Cerebellar cortex (tissue), 1 donor: Measurements from ENCODE around the gene CENPN.

Experiments used
- DNase-seq: peaks from one replicate; pipeline ENCODE4 v3.0.0-alpha.2; 2015; ENCODE audit warnings: low spot score

The CENPN gene

GRCh38 chr16:81006813-81007695, at the start of gene CENPN, which contains the start of gene CMC2:
Gene CENPN (plus strand): TSS chr16:81007214. CDS start chr16:81011940, 4,726 bp downstream.
Gene CMC2 (minus strand): TSS chr16:81006885. CDS start chr16:80997394, 9,491 bp downstream.
- DNase-seq: peak; percentile 99

- no peak for DNase-seq
These were observed 48.7 kb upstream of the CENPN start for GRCh38 chr16:80958284-80958683.

GRCh38 chr16:80962879-80963278, 44.1 kb upstream of the CENPN start:
- no peak for DNase-seq

DNA sequence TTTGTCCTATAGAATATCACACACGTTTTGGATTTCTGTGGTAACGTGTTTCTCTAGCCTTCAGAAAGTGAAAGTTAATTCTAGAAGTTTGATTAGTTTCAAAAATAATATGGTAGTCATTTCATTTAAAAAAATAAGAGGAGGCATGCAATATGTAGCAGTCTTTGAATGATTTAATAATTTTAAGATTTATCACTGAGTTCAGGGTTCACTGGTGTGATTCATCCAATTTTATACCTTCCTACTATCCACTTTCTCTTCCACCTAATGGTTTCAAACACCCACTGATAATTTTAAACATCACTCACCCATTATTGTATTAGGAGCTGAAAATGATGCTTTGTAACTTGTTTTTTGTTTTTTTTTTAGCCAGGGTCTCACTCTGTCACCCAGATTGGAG, 42.7 kb upstream of the CENPN start:
- no peak for DNase-seq

DNA sequence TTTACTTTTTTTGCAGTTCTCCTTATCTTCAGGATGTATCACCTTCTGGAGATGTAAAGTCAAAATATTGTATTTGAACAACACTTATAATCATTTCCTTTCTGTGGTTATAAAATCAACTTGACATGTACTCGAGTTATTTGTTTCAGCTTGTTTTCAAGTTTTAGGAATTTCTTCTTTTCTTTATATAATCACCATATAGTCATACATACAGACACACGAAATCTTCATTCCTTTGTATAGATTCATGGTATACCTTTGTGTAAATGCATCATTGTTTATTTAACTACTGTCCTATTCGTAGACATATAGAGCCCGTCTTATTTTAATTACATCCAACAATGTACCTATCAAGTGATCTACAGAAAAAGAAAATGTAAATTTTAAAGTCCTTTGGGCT, 40.4 kb upstream of the CENPN start:
- no peak for DNase-seq

- no peak for DNase-seq
These were observed 38.5 kb upstream of the CENPN start for GRCh38 chr16:80968386-80969113.

DNA sequence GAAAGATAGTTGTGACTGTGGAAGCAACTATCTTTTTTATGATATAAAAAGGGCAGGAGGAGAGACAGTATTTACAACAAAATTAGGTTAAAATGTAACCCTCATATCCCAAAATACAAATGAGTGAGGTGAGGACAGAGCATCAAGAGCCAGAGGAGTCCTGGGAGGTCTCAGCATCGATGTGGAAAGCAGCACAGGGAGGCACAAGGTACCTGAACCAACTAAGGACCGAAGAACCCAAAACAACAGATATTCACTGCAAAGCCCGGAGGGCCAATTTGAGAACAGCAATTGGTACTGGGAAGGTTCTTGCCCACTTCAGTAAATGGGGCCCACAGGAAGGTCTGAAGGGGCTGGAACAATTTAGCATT, 37.9 kb upstream of the CENPN start:
- no peak for DNase-seq

DNA sequence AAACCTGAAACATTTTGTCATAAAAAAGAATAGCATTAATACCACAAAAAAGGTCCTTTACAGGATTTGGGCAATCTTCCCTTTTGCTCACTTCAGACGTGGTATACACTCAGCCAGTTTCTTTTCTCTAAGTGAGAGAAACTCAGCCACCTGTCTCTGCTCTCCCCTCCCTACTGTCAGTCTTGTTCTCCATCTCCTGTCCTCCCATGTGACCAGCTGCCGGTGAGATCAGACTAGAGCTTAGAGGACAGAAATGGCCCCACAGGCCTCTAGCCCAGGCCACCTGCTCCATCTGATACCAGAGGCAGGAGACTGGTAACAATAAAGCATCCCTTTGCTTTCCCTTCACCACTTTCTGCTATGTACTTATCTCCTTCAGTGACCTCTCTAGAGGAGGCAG, 35.2 kb upstream of the CENPN start:
- DNase-seq: peak; percentile 78

GRCh38 chr16:80972611-80973010, 34.4 kb upstream of the CENPN start:
- no peak for DNase-seq

DNA sequence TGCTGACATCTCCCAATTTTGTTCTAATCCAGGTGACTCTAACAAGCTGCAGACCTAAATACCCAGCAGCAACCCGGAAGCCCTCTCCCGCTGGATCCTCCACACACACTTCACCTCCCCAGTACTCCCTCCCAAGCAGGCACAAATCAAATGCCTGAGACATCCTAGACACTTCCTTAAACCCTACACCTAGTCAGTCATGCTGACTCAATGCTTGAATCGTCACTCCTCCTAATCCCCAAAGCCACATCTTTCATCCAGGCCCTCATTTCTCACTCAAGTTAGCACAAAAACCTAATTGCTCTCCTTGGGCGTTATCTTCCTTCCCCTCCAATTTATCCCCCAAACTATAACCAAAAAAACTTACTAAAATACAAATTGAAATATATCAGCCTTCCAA, 33.0 kb upstream of the CENPN start:
- no peak for DNase-seq

DNA sequence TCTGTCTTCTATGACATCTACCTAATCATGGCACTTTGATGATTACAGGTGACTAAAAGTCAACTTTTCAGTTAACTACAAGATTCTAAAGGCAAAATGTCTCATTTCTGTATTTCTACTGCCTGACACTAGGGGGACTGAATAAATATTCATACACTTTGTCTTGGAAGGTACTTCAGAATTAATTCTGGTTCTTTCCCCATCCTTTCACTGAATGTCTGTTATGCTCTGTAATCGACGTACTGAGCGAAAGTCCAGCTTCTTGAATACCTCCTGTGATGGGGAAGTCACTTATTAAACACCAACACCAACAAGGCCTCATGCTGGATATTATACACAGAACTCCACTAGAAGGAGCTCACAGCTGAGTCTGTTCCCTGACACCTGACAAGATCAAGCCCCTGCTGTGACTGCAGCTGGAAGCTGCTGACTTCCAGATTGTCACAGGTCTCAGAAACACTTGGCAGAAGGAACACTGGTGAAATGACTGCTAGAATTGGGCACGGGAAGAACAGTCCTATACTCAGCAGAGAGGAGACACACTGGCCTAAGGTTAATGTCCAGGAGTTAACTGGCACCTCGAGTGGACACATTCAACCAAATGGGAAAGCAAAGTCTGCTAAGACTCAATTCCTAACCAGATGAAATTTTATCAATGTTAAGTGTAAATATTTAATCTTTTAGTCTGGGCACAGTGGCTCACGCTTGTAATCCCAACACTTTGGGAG, 32.2 kb upstream of the CENPN start:
- peak; percentile 67 for DNase-seq

GRCh38 chr16:80976946-80977345, 30.1 kb upstream of the CENPN start:
- no peak for DNase-seq

DNA sequence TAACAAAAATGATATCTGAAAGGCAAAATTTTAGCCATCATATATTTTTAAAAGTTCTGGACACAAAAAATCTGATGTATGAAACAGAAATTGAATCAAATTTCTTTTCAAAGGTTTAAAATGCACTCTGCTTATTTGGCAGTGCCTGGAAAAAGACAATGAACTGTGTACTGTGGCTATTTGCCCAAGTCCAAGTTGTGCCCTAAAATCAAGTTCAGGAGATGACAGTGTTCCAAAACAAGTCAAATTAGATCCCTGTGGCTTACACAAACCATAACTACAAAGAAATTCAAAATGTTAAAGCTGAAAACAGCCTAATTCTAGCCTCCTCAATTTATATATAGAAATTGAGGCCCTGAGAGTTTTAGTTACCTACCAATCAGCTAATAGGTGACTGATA, 25.9 kb upstream of the CENPN start:
- DNase-seq: no peak

- DNase-seq: no peak
These were observed 24.4 kb upstream of the CENPN start for GRCh38 chr16:80982646-80983045.

DNA sequence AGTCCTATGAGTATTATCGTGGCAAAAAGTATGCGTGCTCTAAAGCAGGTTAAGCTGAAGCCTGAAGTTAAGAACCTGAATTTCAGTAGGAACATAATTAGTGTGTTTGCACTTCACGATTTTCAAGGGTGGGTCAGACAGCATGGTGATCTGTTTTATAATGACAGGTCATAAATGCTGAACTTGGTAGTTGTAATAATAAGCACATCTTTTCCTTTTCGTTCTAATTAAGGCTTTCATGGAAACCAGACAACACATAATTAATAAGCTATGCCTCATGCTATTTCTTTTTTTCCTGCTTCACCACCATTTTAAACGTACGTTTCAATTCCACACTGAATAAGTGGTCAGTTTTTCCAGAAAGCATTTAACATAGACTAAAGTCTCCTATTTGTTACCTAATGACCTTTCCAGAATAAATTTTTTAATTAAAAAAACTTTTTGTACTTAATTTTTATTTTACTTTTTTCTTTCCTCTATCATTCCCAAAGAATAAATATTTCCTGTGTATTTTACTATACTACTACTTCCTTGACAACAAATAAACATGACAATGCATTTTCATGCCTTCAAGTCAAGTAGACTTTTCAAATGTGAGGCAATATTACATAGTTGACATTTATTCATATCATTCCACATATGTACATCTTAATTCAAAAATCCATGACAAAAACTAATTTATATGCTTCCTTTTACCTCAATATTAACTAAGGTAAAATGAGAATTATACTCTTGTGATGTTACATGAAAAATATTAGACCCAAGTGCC, 22.7 kb upstream of the CENPN start:
- DNase-seq: no peak

- no peak for DNase-seq
These were observed 21.4 kb upstream of the CENPN start for GRCh38 chr16:80985611-80986010.

DNA sequence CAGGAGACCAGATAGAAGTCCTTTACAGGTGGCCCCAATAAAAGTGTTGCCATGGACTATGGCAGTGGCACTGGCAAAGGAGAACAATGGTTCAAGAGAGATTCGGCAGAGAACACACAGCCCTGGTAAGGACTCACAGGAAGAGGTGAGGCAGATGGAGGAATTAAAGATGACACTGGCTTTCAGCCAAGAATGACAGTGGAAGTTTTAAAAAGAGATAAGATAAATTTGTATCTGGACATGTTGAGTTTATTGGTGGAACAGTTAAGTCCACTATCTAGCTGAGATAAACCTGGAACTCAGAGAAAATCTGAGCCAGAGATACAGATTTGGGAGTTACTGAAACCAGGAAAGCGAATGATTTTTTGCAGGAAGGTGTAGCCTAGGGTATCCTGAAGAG, 20.5 kb upstream of the CENPN start:
- DNase-seq: no peak

- DNase-seq: no peak
These were observed 18.3 kb upstream of the CENPN start for GRCh38 chr16:80988756-80989155.

DNA sequence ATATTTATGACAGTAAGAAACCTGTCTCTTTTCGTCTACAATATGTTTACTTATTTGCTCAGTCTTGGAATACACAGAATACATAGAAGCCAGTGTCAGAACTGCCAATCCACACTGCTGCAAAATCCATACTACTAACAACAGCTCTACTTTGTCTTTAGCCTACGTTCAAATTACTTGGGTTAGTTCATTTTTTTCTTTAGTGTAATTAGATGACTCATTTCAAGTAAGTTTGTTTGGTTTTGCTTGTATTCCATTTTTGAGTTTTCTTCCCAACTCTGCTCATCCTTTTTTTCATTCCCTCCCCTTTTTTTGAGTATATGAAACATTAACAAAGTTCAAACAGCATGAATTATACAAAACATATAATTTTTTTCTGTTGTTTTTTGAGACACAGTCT, 17.2 kb upstream of the CENPN start:
- no peak for DNase-seq

DNA sequence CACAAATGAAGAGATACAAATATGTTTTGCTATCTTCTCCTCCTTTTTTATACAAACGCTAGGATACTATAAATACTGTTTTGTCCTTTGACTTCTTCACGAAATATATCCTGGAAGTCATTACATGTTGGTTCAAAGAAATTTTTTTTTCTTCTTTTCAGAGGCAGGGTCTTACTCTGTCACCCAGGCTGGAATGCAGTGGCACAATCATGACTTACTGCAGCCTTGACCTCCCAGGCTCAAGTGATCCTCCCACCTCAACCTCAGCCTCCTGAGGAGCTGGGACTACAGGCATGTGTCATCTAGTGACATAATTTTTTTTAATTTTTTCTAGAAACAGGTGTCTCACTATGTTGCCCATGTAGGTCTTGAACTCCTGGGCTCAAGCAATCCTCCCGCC, 16.4 kb upstream of the CENPN start:
- DNase-seq: no peak

- DNase-seq: no peak
These were observed 16.0 kb upstream of the CENPN start for GRCh38 chr16:80990978-80991377.
